ENCODE data around the gene DSTYK. TPM values are rescaled to one million over a fixed set of nuclear protein-coding genes. Genes with fewer than 3 reads are reported as not detected.

The DSTYK gene
- total and polyA plus RNA-seq, 2 donors (not counting 3 experiments of a cell fraction or from before 2014, with no cell fraction given): 3.6 to 8.7 TPM

DNA sequence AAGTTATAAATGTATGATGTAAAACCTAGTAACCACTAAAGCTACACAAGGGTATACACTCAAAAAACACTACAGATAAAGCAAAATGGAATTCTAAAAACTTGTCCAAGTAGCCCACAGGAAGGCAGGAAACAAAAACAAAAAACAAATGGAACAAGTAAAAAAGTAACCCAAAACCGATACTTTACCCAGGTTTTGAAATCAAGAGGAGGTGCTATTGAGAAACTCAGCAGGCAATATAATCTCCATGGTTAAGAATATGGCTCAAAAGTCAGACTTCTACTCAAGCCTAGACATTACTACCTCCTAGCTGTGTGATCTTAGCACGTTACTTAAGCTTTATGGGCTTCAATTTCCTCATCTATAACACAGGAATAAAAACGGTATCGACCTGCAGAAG lies 103.0 kb downstream of the DSTYK start:
- H3K27me3 ChIP-seq (ENCODE audit: control insufficient read depth in 2 of 2, insufficient read depth in 2 of 2, low read length in 2 of 2): no peaks in the 10 kb centered on the region
- no peak overlapping the region for H3K4me3 ChIP-seq (replicated peaks in 1 of 3; ENCODE audit: insufficient read depth in 1 of 3, low read depth in 1 of 3, low read length in 3 of 3)
- H3K27ac ChIP-seq (ENCODE audit: insufficient read depth, low read depth, low read length): no peak overlapping the region
- no TSS peak for BruUV-seq (replicated peaks)
- H3K36me3 ChIP-seq (ENCODE audit: control insufficient read depth in 2 of 2, extremely low read depth in 1 of 2, insufficient read depth in 2 of 2, low read length in 2 of 2): peaks cover 12 to 16% of the 10 kb centered on the region in 2 experiments
- no peaks in the 10 kb centered on the region for H3K79me2 ChIP-seq (ENCODE audit: control insufficient read depth, insufficient read depth, low read length)
- DNase-seq (ENCODE audit: low read depth, low spot score) (no peak), FAIRE-seq (no peak)
- CTCF ChIA-PET: interaction anchor here (2.4 kb wide), 1 partner anchor 47 kb away, joined by 21 read pairs; no protein-coding TSS in a partner anchor
- no peak overlapping the region for H3K9ac ChIP-seq (replicated peaks; ENCODE audit: extremely low read depth, insufficient read depth, low read length)
- no peak overlapping the region for H3K4me2 ChIP-seq (ENCODE audit: insufficient read depth, low read length)
- H2AFZ ChIP-seq (ENCODE audit: low read depth, low read length): no peak overlapping the region
- dilution Hi-C loops (cut with MboI; ENCODE audit: extremely low pct_ligation_motif_present, low sequenced_read_pairs) (no loop called here), intact Hi-C loops (cut with micrococcal nuclease) (no loop called here)
- no peaks in the 10 kb centered on the region for H4K20me1 ChIP-seq (replicated peaks; ENCODE audit: control insufficient read depth, extremely low read depth, insufficient read depth, low read length)
- no peaks in the 10 kb centered on the region for H3K4me1 ChIP-seq (ENCODE audit: control insufficient read depth, extremely low read depth, insufficient read depth, low read length)
- POLR2A ChIA-PET: no interaction called here
- no peaks in the 10 kb centered on the region for H3K9me1 ChIP-seq (replicated peaks; ENCODE audit: control insufficient read depth, extremely low read depth, insufficient read depth, low read length)
- no peak for TF ChIP-seq JUN (IDR thresholded peaks at IDR 0.05; ENCODE audit: borderline replicate concordance, insufficient read depth, insufficient read length, low read depth)
- no peak for TF ChIP-seq GATA2 (IDR thresholded peaks at IDR 0.05; ENCODE audit: insufficient read depth, insufficient read length, low read depth, low read length)
- no peak for TF ChIP-seq MAX (IDR thresholded peaks at IDR 0.05; ENCODE audit: insufficient read depth, insufficient read length)
- TF ChIP-seq EZH2 (IDR thresholded peaks at IDR 0.05; ENCODE audit: borderline replicate concordance, low read depth, low read length, severe bottlenecking): no peak
- TF ChIP-seq MYC (IDR thresholded peaks at IDR 0.05; ENCODE audit: low read depth, low read length): no peak
- TF ChIP-seq CTCF (IDR thresholded peaks at IDR 0.05; ENCODE audit: extremely low read depth in 1 of 2, insufficient read depth in 1 of 2, low read depth in 1 of 2, low read length in 2 of 2): no peak
- no peak for TF ChIP-seq POLR2A (IDR thresholded peaks at IDR 0.05; ENCODE audit: low read depth, low read length)
- TF ChIP-seq POLR2AphosphoS5 (IDR thresholded peaks at IDR 0.05; ENCODE audit: insufficient read depth, low read depth, low read length): no peak
- TF ChIP-seq FOS (IDR thresholded peaks at IDR 0.05; ENCODE audit: borderline replicate concordance, insufficient read depth, low read length): no peak
- no peaks in the 10 kb centered on the region for H3K9me3 ChIP-seq (replicated peaks; ENCODE audit: control insufficient read depth, insufficient read depth, low read length)
